Fibroblast of lung (primary cell): ENCODE measurements around the gene PROP1.

Source experiments
- CTCF ChIP-seq, 2 donors: IDR thresholded peaks in 1 of 2; conservative IDR thresholded peaks in 1 of 2; 1 replicate in 1 of 2; 2 replicates in 1 of 2; pipeline ENCODE4 v1.5.1; 2011 to 2012; ENCODE audit warnings: low read length in 2 of 2, control low read depth in 1 of 2, inconsistent platforms in 1 of 2, low read depth in 1 of 2, mild to moderate bottlenecking in 1 of 2
- EZH2 ChIP-seq: IDR thresholded peaks from 2 replicates; pipeline ENCODE4 v1.5.1; 2012; ENCODE audit warnings: low read length, control low read depth, mild to moderate bottlenecking; ENCODE audit errors: missing control alignments

GRCh38 chr5:177973066-177973635 lies 22.9 kb downstream of the PROP1 start:
- TF ChIP-seq CTCF (conservative IDR thresholded peaks at IDR 0.05 in 1 of 2, IDR thresholded peaks at IDR 0.05 in 1 of 2; ENCODE audit: low read depth in 1 of 2, low read length in 2 of 2) (no peak), EZH2 (no peak)
